HepG2 (cell line): ENCODE measurements around the gene SLC22A7. TPM values are rescaled to one million over a fixed set of nuclear protein-coding genes. Genes with fewer than 3 reads are reported as not detected.

ENCODE experiments used
- BRCA1 ChIP-seq: sonication (generic); formaldehyde crosslinking; IDR thresholded peaks from 2 replicates; pipeline ENCODE4 v1.4.0; 2020; ENCODE audit warnings: missing genetic modification reagents
- CTCF ChIP-seq: sonication (generic); formaldehyde crosslinking; IDR thresholded peaks from 2 replicates; pipeline ENCODE4 v1.5.0; 2020; ENCODE audit warnings: mild to moderate bottlenecking, missing genetic modification reagents, moderate library complexity
- GMEB2 ChIP-seq: IDR thresholded peaks from 2 replicates; pipeline ENCODE4 v1.6.1; 2016; ENCODE audit warnings: missing biosample characterization, missing genetic modification reagents, low read depth
- HOXD1 ChIP-seq: sonication (generic); formaldehyde crosslinking; IDR thresholded peaks from 2 replicates; pipeline ENCODE4 v1.5.0; 2020; ENCODE audit warnings: missing genetic modification reagents
- MXD4 ChIP-seq: IDR thresholded peaks from 2 replicates; pipeline ENCODE4 v1.6.1; 2016; ENCODE audit warnings: mild to moderate bottlenecking, missing biosample characterization, missing genetic modification reagents
- MXI1 ChIP-seq: IDR thresholded peaks from 3 replicates; pipeline ENCODE4 v1.6.1; 2012; ENCODE audit warnings: low read depth, low read length, inconsistent platforms, borderline replicate concordance
- NCOA2 ChIP-seq: sonication (generic); formaldehyde crosslinking; IDR thresholded peaks from 2 replicates; pipeline ENCODE4 v1.8.0; 2022; ENCODE audit warnings: inconsistent platforms
- NRL ChIP-seq: sonication (generic); formaldehyde crosslinking; IDR thresholded peaks from 2 replicates; pipeline ENCODE4 v1.5.0; 2020; ENCODE audit warnings: missing genetic modification reagents, mild to moderate bottlenecking, moderate library complexity, borderline replicate concordance
- PAXIP1 ChIP-seq: sonication (generic); formaldehyde crosslinking; conservative IDR thresholded peaks from 2 replicates; pipeline ENCODE4 v1.4.0; 2020; ENCODE audit warnings: mild to moderate bottlenecking, missing genetic modification reagents, moderate library complexity
- POLR2A ChIP-seq, 2 experiments: IDR thresholded peaks; 2 replicates each; pipeline ENCODE4 v1.6.1; 2011; ENCODE audit warnings: low read depth in 2 of 2, low read length in 2 of 2, mild to moderate bottlenecking in 1 of 2, moderate library complexity in 1 of 2; ENCODE audit not compliant: insufficient read depth in 1 of 2
- RBAK ChIP-seq: sonication (generic); formaldehyde crosslinking; IDR thresholded peaks from 2 replicates; pipeline ENCODE4 v1.5.1; 2020; ENCODE audit warnings: mild to moderate bottlenecking, missing genetic modification reagents
- SMAD9 ChIP-seq: sonication (generic); formaldehyde crosslinking; IDR thresholded peaks from 2 replicates; pipeline ENCODE4 v1.5.1; 2020; ENCODE audit warnings: mild to moderate bottlenecking, missing genetic modification reagents
- TP53 ChIP-seq: sonication (generic); formaldehyde crosslinking; conservative IDR thresholded peaks from 2 replicates; pipeline ENCODE4 v1.4.0; 2020; ENCODE audit warnings: missing genetic modification reagents
- ZNF136 ChIP-seq: sonication (generic); formaldehyde crosslinking; IDR thresholded peaks from 2 replicates; pipeline ENCODE4 v1.8.1; 2022; ENCODE audit warnings: low read depth, mild to moderate bottlenecking, moderate library complexity, missing genetic modification reagents
- ZNF142 ChIP-seq: sonication (generic); formaldehyde crosslinking; IDR thresholded peaks from 2 replicates; pipeline ENCODE4 v1.4.0; 2020; ENCODE audit warnings: missing genetic modification reagents
- ZNF589 ChIP-seq: sonication (generic); formaldehyde crosslinking; conservative IDR thresholded peaks from 2 replicates; pipeline ENCODE4 v1.8.0; 2022; ENCODE audit warnings: mild to moderate bottlenecking, moderate library complexity, missing genetic modification reagents
- ZNF713 ChIP-seq: sonication (generic); formaldehyde crosslinking; IDR thresholded peaks from 2 replicates; pipeline ENCODE4 v1.4.0; 2020; ENCODE audit warnings: mild to moderate bottlenecking, missing genetic modification reagents
- ZNF780A ChIP-seq: sonication (generic); formaldehyde crosslinking; IDR thresholded peaks from 2 replicates; pipeline ENCODE4 v1.8.0; 2022; ENCODE audit warnings: mild to moderate bottlenecking, missing genetic modification reagents, moderate library complexity
- ZNF782 ChIP-seq: sonication (generic); formaldehyde crosslinking; IDR thresholded peaks from 2 replicates; pipeline ENCODE4 v1.4.0; 2020; ENCODE audit warnings: missing genetic modification reagents, mild to moderate bottlenecking, borderline replicate concordance
- polyA plus RNA-seq, 8 experiments: library from polyadenylated mRNA; depleted of rRNA in 3 of 8; stranded (reverse) in 7 of 8; unstranded in 1 of 8; fragments of >200 nt; fragmentation: Illumina TruSeq in 4 of 8; extraction: Trizol in 4 of 8; gene quantifications; 2 replicates each; pipeline versions ENCODE4 v1.2.1 to v1.2.3, GENCODE V29; 2011 to 2016; ENCODE audit warnings: low read depth in 4 of 8, missing spikeins in 1 of 8, mixed read lengths in 1 of 8; ENCODE audit not compliant: insufficient read depth in 1 of 8
- total RNA-seq, 5 experiments: library from RNA; depleted of rRNA; stranded (reverse); fragments of >200 nt; fragmentation: Illumina TruSeq; extraction: Trizol; gene quantifications; 2 replicates each; pipeline ENCODE4 v1.2.3, GENCODE V29; 2016; ENCODE audit warnings: low read depth in 1 of 5

Gene SLC22A7
- total and polyA plus RNA-seq, 2 of the 13 experiments (the other 11 are each of a cell fraction or from before 2014, with no cell fraction given), result 5.3 to 22.6 TPM

GRCh38 chr6:43273707-43274106, 24.4 kb upstream of the SLC22A7 start (continued):
- TF ChIP-seq PAXIP1 (CRISPR knock-in tag) (no peak), MXI1 (no peak), POLR2A (IDR thresholded peaks at IDR 0.05; ENCODE audit: insufficient read depth in 1 of 2, low read depth in 2 of 2, low read length in 2 of 2) (no peak), RBAK (no peak), TP53 (CRISPR knock-in tag) (no peak), ZNF142 (CRISPR knock-in tag) (no peak), ZNF589 (CRISPR knock-in tag) (no peak), MXD4 (CRISPR knock-in tag) (no peak), CTCF (CRISPR knock-in tag) (no peak), BRCA1 (CRISPR knock-in tag) (no peak), ZNF780A (CRISPR knock-in tag) (no peak; the same call in 1 of the 2 replicates), GMEB2 (no peak), NCOA2 (CRISPR knock-in tag) (0 out of 2 replicates have a peak, but pooled peaks have one; percentile 14), ZNF713 (no peak), ZNF136 (CRISPR knock-in tag) (no peak), ZNF782 (CRISPR knock-in tag) (no peak), NRL (CRISPR knock-in tag) (no peak), HOXD1 (no peak), SMAD9 (CRISPR knock-in tag) (no peak)
